Osteoblast (primary cell): ENCODE measurements around the gene STAC3. TPM values are rescaled to one million over a fixed set of nuclear protein-coding genes. Genes with fewer than 3 reads are reported as not detected.

Experiments used
- DNase-seq: peaks from one replicate; pipeline ENCODE4 v3.0.0; 2011; ENCODE audit warnings: low spot score, mixed read lengths; ENCODE audit not compliant: insufficient read length; ENCODE audit errors: missing footprints
- H2AFZ ChIP-seq: 2 replicates; pipeline ENCODE4 v1.6.0; 2011; ENCODE audit warnings: mild to moderate bottlenecking, low read length
- H3K27ac ChIP-seq: 2 replicates; pipeline ENCODE4 v1.5.1; 2011; ENCODE audit warnings: mild to moderate bottlenecking, low read depth, low read length, moderate library complexity
- H3K27me3 ChIP-seq: 2 replicates; pipeline ENCODE4 v1.6.0; 2012; ENCODE audit warnings: mild to moderate bottlenecking, control low read depth, inconsistent platforms, low read length, moderate library complexity; ENCODE audit not compliant: insufficient read depth
- H3K36me3 ChIP-seq: 2 replicates; pipeline ENCODE4 v1.5.1; 2011; ENCODE audit warnings: mild to moderate bottlenecking, low read length, control low read depth, moderate library complexity; ENCODE audit not compliant: insufficient read depth
- H3K4me1 ChIP-seq: 2 replicates; pipeline ENCODE4 v1.5.1; 2011; ENCODE audit warnings: mild to moderate bottlenecking, low read length, control low read depth, moderate library complexity; ENCODE audit not compliant: insufficient read depth
- H3K4me2 ChIP-seq: 2 replicates; pipeline ENCODE4 v1.6.0; 2011; ENCODE audit warnings: mild to moderate bottlenecking, low read length; ENCODE audit not compliant: insufficient read depth
- H3K4me3 ChIP-seq: fragments of 200-600 bp; sonication (generic); 3 replicates; pipeline ENCODE4 v1.5.1; 2012; ENCODE audit warnings: mild to moderate bottlenecking, low read length, inconsistent platforms; ENCODE audit not compliant: insufficient read depth
- H3K79me2 ChIP-seq: 2 replicates; pipeline ENCODE4 v1.6.0; 2012; ENCODE audit warnings: mild to moderate bottlenecking, low read length, control low read depth, inconsistent platforms; ENCODE audit not compliant: insufficient read depth
- H3K9me3 ChIP-seq: 2 replicates; pipeline ENCODE4 v1.5.1; 2011; ENCODE audit warnings: low read depth, low read length, control low read depth
- H4K20me1 ChIP-seq: 2 replicates; pipeline ENCODE4 v1.6.0; 2012; ENCODE audit warnings: mild to moderate bottlenecking, low read length, control low read depth; ENCODE audit not compliant: insufficient read depth
- total RNA-seq: library from RNA; depleted of rRNA; stranded (reverse); fragments of >200 nt; gene quantifications from 2 replicates; pipeline ENCODE4 v1.2.3, GENCODE V29; 2012
- TF ChIP-seq, protein P1 (sequence below): IDR thresholded peaks from 2 replicates; pipeline ENCODE4 v1.5.1; 2011; ENCODE audit warnings: mild to moderate bottlenecking, low read depth, low read length, moderate library complexity; ENCODE audit errors: extremely low read depth

Gene STAC3
- total RNA-seq, 1 donor, result 0.36 TPM

DNA sequence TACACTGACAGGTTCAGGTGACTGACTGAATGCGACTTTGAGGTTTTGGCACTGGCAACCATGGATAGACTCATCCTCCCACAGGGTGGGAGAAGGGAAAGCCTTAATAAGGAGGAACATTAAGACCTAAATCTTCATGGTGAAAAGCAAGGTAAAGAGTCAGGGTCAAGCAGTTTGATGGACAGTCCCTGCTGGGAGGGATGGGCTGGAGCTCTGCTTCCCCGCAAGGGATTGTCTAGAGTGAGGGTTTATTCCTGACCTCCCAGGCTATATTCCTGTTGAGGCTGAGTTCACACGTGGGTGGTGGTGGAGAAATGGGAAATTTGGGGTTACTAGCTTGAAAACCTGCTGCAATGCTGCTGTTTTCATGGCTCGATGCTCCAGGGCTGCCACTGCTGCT is 9.4 kb upstream of the STAC3 start:
- Histone ChIP-seq H3K79me2 (no peaks in the 10 kb centered on the region), H3K4me2 (no peak overlapping the region), H3K27ac (no peak overlapping the region), H3K36me3 (peaks cover 55% of the 10 kb centered on the region), H2AFZ (no peak overlapping the region), H3K9me3 (no peaks in the 10 kb centered on the region), H3K4me1 (peaks cover 8% of the 10 kb centered on the region), H3K27me3 (no peaks in the 10 kb centered on the region), H4K20me1 (peaks cover 3% of the 10 kb centered on the region), H3K4me3 (no peak overlapping the region)
- DNase-seq, result no peak
- TF ChIP-seq, protein P1, sequence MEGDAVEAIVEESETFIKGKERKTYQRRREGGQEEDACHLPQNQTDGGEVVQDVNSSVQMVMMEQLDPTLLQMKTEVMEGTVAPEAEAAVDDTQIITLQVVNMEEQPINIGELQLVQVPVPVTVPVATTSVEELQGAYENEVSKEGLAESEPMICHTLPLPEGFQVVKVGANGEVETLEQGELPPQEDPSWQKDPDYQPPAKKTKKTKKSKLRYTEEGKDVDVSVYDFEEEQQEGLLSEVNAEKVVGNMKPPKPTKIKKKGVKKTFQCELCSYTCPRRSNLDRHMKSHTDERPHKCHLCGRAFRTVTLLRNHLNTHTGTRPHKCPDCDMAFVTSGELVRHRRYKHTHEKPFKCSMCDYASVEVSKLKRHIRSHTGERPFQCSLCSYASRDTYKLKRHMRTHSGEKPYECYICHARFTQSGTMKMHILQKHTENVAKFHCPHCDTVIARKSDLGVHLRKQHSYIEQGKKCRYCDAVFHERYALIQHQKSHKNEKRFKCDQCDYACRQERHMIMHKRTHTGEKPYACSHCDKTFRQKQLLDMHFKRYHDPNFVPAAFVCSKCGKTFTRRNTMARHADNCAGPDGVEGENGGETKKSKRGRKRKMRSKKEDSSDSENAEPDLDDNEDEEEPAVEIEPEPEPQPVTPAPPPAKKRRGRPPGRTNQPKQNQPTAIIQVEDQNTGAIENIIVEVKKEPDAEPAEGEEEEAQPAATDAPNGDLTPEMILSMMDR, result no peak

DNA sequence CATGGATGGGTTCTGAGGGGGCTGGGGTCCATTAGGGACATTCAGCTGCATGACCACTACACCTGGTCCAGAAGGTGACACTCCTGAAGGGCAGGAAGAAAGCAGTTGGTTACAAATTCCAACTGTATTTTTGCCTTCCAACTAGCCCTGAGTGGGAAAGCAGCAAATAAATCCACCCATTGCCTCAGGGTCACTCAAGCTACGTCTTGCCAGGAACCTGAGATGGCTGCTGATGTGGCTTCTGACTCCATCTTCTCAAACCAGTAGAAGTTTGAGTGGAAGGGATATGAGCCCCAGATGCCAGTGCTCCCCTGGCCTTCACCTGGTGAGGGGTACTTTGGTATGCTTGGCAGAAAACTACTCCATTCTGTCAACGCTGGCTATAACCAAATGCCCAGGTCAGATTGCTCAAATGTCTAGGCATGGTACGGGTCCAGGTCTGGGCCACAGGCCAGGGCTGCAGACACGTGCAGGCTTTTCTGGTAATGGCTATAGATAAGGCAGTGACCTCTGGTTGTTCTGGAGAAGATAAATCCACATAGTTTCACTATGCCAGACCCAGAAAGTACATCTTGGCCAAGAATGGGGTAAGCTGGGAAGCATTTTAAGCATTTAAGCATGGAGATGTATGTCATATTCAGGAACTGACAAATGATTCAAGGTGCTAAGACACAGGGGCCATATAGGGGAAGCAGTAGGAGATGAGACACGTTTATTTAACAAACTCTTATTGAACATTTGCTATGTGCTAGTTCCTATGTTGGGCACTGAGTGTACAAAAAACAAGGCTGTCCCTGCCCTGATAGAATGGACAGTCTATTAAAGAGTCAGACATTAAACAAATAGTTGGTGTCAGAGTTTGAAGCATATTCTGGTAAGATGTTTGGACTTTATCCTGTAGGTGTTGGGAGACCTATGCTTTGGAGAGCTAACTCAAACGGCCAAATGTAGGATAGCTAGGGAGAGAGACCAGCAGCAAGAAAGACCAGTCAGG is 8.3 kb upstream of the STAC3 start:
- no peaks in the 10 kb centered on the region for H3K9me3 ChIP-seq
- no peak overlapping the region for H3K4me3 ChIP-seq

DNA sequence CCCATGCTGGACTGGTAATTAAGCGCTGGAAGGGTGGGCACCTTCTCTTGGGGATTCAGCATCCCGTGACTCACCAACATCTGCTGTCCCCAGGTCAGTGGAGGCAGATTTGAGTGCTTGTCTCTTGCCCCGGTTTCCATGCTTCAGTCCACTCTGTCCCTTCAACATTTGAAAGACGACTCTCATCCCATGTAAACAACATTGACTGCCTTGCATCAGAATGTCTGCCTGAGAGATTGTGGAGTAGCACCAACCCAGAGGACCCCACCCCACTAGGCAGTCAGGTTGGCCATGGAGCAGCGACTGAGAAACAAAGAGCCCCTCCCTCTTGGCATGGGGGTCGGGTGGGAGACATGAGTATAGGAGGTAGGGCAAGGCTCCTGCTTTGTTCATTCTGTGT is 4.9 kb upstream of the STAC3 start:
- no peak overlapping the region for H3K4me2 ChIP-seq
- H3K27ac ChIP-seq, result no peak overlapping the region
- TF ChIP-seq, protein P1, result no peak
- H2AFZ ChIP-seq, result no peak overlapping the region
- peaks cover 3% of the 10 kb centered on the region for H4K20me1 ChIP-seq
- H3K9me3 ChIP-seq, result no peaks in the 10 kb centered on the region
- peaks cover 43% of the 10 kb centered on the region for H3K36me3 ChIP-seq
- peaks cover 4% of the 10 kb centered on the region for H3K4me1 ChIP-seq
- no peak for DNase-seq
- no peak overlapping the region for H3K4me3 ChIP-seq
- H3K27me3 ChIP-seq, result no peaks in the 10 kb centered on the region
- H3K79me2 ChIP-seq, result no peaks in the 10 kb centered on the region

More for the DNA sequence above, 8.3 kb upstream of the STAC3 start:
- H3K27me3 ChIP-seq, result no peaks in the 10 kb centered on the region
- no peak overlapping the region for H3K27ac ChIP-seq
- peaks cover 55% of the 10 kb centered on the region for H3K36me3 ChIP-seq
- TF ChIP-seq, protein P1, result no peak
- peak; percentile 71 for DNase-seq
- peaks cover 3% of the 10 kb centered on the region for H4K20me1 ChIP-seq
- H3K79me2 ChIP-seq, result no peaks in the 10 kb centered on the region
- H3K4me1 ChIP-seq, result peaks cover 8% of the 10 kb centered on the region
- no peak overlapping the region for H2AFZ ChIP-seq
- no peak overlapping the region for H3K4me2 ChIP-seq
